GM12801 (cell line): ENCODE data around the gene DRC7.

Source experiments
- TF ChIP-seq, protein P1 (sequence below): IDR thresholded peaks from one replicate; pipeline ENCODE4 v1.5.1; 2011; ENCODE audit warnings: control low read depth; ENCODE audit not compliant: insufficient read length; ENCODE audit errors: extremely low read depth

The DRC7 gene

DNA sequence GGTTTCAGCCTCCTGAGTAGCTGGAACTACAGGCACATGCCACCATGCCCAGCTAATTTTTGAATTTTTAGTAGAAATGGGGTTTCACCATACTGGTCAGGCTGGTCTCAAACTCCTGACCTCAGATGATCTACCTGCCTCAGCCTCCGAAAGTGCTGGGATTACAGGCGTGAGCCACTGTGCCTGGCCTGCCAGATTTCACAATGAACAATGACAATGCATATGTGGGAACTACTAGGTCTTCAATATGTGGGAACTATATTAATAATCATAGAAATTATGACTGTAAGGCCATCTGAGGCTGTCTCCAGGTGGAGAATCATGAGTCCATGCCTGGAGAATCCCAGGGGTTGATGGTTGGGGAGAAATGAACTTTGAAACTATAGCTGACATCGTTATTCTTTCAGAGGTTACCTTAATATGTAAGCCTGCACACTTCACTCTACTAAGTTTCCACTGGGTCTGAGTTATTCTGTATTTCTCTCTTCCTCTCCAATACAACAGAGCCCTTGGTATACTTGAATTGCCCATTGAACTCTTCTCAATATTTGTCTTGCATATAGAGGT is 7.2 kb upstream of the DRC7 start:
- TF ChIP-seq, protein P1, sequence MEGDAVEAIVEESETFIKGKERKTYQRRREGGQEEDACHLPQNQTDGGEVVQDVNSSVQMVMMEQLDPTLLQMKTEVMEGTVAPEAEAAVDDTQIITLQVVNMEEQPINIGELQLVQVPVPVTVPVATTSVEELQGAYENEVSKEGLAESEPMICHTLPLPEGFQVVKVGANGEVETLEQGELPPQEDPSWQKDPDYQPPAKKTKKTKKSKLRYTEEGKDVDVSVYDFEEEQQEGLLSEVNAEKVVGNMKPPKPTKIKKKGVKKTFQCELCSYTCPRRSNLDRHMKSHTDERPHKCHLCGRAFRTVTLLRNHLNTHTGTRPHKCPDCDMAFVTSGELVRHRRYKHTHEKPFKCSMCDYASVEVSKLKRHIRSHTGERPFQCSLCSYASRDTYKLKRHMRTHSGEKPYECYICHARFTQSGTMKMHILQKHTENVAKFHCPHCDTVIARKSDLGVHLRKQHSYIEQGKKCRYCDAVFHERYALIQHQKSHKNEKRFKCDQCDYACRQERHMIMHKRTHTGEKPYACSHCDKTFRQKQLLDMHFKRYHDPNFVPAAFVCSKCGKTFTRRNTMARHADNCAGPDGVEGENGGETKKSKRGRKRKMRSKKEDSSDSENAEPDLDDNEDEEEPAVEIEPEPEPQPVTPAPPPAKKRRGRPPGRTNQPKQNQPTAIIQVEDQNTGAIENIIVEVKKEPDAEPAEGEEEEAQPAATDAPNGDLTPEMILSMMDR = no peak

- TF ChIP-seq, protein P1 = no peak
These were observed 6.1 kb upstream of the DRC7 start for GRCh38 chr16:57688487-57688986.

DNA sequence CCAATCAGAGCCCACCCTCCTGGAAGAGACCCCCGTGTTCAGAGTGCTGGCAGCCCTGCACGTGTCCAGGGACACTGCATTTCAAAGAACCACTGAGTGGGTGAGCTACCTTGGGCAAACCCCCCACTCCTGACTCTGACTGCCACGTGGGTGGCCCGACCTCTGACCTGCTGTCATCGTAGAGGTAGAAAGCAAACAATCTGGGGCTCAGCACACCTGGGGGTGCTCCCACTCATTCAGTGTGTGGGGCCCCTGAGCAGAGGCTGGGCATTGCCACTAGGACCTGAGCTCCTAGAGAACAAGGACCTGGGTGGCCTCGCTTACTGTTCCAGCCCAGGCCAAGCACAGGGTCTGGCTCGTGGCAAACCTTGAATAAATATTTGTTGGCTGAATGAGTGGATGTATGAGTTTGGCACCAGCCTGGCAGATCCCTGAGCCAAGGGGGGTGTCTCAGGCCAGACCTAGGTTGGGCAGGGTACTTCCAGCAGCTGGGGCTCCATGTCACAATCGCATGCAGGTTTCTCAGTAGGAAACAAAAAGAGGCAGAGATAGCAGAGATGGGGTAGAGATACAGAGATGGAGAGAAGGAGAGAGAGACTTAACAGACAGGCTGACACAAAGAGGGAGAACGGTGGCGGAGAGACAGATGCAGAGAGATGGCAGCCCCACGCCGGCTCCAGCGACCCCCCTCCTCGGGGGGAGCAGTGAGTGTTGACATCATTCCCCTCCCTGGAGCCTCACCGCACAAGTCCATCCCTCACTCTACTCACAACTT is 5.4 kb upstream of the DRC7 start:
- TF ChIP-seq, protein P1 = no peak

DNA sequence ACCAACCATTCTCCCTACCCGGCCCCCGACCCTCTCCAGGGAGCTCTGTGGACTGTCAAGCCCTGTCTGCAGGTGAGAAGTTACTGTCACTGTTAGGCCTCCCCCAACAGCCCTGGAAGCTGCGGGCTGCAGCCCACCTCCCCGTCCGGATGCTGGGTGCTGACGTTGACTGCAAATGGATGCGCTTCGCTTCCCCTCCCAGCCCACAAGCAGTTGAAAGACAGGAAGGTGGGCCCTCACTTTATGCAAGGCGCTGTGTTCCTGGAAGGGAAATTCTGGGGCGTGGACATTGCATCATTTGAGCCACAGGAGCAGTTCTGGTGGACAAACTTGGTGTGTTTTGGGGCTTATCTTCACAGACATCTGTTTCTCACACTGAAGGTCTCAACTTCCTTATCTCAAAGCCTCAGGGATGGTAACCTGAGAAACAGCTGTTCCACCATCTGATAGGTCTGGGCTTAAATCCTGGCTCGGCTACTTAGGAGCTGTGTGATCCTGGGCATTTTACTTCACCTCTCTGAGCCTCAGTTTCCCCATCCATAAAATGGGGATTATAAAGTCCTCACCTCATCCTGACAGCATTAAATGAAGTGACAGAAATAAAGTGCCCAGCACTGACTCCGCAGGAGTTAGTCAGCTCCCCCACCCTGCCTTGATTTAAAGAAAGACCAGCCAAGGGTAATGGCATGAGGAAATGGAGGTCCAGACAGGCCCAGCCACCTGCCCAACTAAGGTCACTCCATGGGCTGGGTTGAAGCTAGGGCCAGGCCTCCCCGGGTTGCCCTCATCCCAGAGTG is 4.6 kb upstream of the DRC7 start:
- TF ChIP-seq, protein P1 = no peak

- TF ChIP-seq, protein P1 = no peak
These were observed 3.7 kb upstream of the DRC7 start for GRCh38 chr16:57690782-57691471.

DNA sequence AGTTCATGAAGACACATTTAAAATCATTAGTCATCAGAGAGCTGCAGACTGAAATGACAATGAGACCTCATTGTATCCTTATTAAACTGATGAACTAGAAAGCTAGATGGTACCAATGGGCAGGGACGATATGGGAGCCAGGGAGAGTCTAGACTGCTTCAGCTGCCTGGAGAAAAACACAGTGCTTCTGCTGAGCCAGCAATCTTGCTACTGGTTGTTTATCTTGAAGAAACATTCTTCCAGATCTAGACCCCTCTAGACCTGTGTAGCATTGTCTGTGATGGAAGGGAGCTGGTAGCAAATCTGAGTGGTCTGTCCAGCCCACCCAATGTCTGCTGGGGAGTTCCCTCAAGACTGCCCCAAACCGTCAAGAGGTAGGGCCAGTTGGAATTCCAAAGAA is 2.0 kb upstream of the DRC7 start:
- TF ChIP-seq, protein P1 = no peak

DNA sequence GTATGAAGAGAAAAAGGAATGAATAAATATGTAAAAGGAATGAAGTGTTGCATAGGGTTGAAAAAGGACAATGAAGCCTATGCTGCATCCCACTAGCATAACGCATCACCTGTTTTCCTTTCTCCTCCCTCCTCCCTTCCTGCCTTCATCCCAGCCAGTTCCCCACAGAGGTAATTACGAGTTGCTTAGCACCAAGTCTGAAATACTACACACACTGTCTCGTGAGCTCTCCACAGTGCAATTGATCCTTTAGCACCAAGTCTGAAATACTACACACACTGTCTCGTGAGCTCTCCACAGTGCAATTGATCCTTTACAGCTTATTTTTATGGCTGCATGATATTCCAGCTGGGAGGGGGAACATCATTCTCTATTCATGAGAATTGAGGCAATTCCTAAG is 1.1 kb upstream of the DRC7 start:
- TF ChIP-seq, protein P1 = no peak
